Fibroblast of upper back skin (primary cell): ENCODE measurements around the gene MITF.

Experiments used
- DNase-seq: peaks from one replicate; pipeline ENCODE4 v3.0.0-alpha.2; 2013

MITF gene

GRCh38 chr3:69842351-69842750 lies 103.1 kb downstream of the MITF start:
- no peak for DNase-seq

DNA sequence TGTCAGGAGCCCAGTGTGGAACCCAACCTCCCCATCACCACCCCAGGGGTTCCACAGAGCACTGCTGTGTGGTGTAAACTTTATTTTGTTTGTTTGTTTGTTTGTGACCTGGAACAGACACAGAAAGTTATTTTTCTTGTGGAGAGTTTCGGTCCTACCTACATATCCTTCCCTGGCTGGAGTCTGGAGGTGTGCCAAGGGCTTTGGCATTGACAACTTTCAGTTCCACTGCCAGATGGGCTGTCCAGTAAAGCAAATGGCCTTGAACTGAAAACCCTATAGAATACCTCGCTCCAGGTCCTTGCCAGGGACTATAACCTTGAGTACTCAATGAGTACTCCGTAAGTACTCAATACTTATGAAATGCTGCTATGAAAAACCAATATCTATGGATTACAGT lies 103.5 kb downstream of the MITF start:
- DNase-seq = no peak

DNA sequence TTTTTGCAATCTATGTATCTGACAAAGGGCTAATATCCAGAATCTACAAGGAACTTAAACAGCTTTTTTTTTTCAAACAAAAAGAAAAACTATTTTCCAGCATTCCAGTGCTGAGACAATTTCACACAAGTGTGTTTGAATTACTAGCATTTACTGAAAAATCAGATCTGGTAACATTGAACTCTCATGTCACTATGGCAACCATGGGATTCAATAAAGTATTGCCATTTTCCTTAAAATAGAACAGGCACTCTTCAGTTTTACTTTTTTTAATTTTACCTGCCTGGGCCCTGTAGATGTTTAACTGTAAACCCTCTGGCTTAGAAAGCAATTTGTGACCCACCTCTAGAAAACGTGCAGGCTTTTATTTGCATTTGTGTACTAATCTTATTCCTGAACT lies 105.4 kb downstream of the MITF start:
- no peak for DNase-seq

GRCh38 chr3:69847303-69847702 lies 108.0 kb downstream of the MITF start:
- DNase-seq = no peak

GRCh38 chr3:69848113-69848512 lies 108.8 kb downstream of the MITF start:
- DNase-seq = no peak

DNA sequence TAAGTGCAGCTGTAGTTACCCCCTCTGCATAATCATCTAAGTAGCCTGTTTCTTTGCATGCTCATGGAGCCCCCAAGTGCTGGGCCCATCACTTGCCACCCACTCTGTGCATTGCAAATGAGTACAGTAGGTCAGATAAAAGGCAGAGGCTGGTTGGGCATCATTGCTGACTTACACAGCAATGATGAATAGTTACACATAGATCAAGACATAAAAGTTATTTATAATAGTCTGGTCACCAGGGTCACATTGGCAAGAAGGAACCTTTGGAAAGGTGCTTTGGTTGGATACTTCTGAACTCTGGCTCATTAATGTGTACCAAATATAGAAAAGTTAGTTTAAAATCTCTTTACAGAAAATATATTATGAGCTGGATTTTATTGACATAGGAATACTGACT lies 111.6 kb downstream of the MITF start:
- no peak for DNase-seq

GRCh38 chr3:69853027-69853426 lies 113.8 kb downstream of the MITF start:
- no peak for DNase-seq

GRCh38 chr3:69855436-69856162 lies 116.3 kb downstream of the MITF start:
- DNase-seq = peak; percentile 51

DNA sequence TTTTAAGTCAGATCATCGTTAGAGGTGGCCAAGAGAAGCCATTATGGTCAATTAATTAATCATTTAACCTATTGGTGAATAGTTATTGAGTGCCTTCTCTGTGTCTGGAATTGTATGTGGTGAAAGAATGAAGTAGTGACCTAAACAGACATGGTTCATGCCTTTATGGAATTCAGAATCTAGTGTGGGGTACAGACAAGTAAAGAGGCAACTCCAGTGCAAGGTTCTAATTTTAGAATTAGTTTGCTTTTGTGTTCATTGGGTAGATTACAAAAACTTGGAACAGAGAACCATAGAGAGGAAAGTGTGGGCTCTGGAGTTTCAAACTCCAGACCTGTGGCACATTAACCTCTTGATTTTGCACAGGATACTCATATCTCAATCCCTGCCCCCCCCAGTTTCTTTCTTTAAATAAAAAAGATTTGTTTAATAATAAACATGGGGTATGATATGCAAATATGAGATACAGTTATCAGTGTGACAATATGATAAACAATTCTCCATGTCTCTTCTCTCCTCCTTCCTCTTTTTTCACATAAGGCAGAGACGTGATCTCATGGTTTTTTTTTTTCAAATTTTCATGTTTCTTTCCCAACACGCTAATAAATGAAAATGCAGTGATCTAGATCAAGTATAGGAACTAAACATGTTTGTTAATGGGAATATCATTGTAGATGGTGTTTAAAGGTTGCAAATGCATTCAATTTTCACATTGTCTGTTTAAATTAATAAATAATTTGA lies 117.9 kb downstream of the MITF start:
- no peak for DNase-seq

DNA sequence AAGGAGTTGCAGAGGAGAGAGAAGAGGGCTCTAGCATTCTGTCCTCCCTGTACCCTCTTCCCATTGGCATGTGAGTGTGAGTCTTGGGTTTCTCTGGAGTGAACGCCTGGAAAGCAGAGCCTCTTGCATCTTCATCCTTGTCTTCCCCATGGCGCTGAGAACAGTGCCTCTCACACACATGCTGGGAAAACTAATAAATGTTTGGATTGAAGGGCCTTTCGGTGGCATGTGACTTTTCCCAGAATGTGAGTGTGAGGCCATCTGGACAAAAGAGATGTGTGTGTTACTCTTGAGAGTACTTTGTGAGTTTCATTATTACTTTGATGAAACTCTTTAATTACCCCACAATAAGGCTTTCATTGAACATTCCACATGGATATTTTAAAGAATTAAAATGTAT lies 122.3 kb downstream of the MITF start:
- DNase-seq = no peak

GRCh38 chr3:69864141-69864540 lies 124.9 kb downstream of the MITF start:
- DNase-seq = no peak

DNA sequence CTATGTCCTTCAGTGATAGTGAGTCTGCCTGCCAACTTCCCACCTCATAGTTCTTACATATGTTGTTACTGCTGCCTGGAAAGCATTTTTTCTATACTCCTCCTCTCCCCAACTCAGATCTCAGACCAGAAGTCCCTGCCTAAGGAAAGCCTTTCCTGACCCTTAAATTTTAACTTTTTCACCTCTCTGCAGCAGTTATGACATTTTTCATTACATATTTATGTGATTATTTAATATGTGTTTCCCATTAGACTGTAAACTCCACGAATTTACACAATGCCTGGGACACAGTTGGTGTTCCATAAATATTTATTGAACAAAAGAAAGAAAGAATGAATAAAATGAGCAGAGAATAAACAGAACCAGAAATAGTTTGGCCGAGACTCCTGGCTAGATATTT lies 125.5 kb downstream of the MITF start:
- DNase-seq = no peak

DNA sequence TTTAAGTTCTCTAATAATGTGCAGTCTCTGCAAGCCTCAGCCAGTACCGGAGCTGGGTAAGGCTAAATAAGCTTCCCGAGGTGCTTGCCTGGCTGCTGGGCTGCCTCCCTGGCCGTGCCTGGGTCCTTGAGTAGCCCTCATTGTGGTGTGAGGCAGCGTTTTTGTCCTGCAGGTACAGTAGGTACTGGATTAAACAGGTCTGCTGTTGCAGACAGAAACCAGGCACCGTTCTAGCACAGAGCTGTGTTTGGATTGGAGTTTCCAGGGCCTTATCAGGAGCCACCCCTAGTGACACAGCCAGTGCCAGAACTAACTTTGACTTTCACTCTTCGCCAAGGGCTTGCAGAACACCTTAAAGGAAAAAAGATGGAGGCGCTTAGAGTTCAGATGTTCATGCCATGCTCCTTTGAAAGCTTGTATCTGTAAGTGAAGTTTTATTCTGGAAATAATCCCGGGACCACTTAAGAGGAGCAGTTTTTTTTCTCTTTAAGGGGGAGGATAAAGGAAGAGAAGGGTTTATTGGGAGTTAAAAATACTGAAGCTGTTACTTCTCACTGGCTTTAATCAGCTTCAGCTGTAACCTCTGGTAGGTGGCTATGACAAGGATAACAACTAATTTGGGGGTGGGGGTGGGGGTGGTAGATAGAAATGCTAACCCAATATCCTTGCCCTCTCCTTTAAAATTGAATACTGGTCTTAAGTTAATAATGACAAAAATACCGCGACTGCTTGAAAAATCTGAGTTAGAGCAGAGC lies 126.8 kb downstream of the MITF start:
- DNase-seq = no peak

- peak; percentile 28 for DNase-seq
These were observed 127.9 kb downstream of the MITF start for GRCh38 chr3:69866988-69867720.

GRCh38 chr3:69867941-69868505 lies 128.8 kb downstream of the MITF start:
- DNase-seq = no peak

- DNase-seq = no peak
These were observed 129.7 kb downstream of the MITF start for GRCh38 chr3:69868841-69869420.

- peak; percentile 52 for DNase-seq
These were observed 130.4 kb downstream of the MITF start for GRCh38 chr3:69869643-69870042.

GRCh38 chr3:69871251-69871650 lies 132.0 kb downstream of the MITF start:
- no peak for DNase-seq

- DNase-seq = no peak
These were observed 132.6 kb downstream of the MITF start for GRCh38 chr3:69871868-69872267.

DNA sequence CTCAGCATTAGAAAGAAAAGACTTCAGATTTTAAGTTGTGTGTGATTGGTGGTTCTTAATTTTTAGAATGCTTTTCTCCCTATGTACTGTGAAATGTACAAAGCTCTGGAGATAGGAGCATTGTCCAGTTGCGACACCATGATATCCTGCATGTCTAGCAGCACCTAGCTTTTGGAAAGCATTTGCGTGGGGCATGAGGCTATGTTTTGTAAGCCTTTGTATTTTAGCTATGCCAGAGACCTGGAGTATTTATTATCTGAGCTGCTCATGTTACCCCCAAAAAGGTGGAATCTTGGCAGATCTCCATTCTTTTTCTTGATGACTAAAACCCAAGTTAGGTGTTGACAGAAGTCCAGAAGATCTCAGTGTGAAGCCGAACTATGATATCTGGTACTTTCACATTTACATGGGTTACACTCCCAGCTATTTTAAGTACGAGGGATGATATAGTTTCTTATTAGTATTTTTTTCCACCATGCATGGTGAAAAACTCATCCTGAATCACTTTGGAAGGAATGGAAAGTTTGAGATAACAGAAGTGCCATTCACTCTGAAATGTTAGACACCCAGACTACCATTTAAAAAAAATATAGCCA lies 133.6 kb downstream of the MITF start:
- peak; percentile 35 for DNase-seq

GRCh38 chr3:69876073-69876472 lies 136.8 kb downstream of the MITF start:
- no peak for DNase-seq

DNA sequence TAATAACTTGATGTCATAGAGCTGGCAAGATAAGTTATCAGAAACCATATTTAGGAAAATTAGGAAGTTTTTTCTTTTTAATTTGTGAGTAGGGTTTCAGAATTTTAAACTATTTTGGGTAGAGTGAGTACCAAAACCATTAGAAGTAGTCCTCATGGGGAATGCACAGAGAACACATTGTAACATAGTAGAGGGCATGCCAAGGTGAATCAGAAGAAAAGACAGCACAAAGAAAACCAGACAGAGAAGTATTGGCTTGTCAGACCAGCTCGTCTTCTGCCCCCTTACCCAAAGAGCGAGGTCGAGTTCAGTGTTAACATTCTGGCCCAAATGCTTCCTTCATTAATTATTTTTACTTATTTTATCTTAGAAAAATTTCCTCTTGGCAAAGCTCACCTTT lies 139.0 kb downstream of the MITF start:
- DNase-seq = no peak
